K562 (cell line): ENCODE data around the gene LST1. TPM values are rescaled to one million over a fixed set of nuclear protein-coding genes. Genes with fewer than 3 reads are reported as not detected.

Experiments
- CCAR2 ChIP-seq: fragments of 200-400 bp; formaldehyde crosslinking; IDR thresholded peaks from 2 replicates; pipeline ENCODE4 v1.6.1; 2017; ENCODE audit warnings: mild to moderate bottlenecking, low read depth, low read length
- EP300 ChIP-seq: IDR thresholded peaks from 2 replicates; pipeline ENCODE4 v1.6.1; 2012; ENCODE audit warnings: low read length, improper control_type of control experiment
- FOXP1 ChIP-seq: sonication (generic); formaldehyde crosslinking; IDR thresholded peaks from 2 replicates; pipeline ENCODE4 v1.8.0; 2022; ENCODE audit warnings: mild to moderate bottlenecking, missing genetic modification reagents
- MAFF ChIP-seq: IDR thresholded peaks from 2 replicates; pipeline ENCODE4 v1.6.1; 2012; ENCODE audit warnings: low read length, improper control_type of control experiment
- MEF2A ChIP-seq: IDR thresholded peaks from 2 replicates; pipeline ENCODE4 v1.6.1; 2011; ENCODE audit warnings: low read depth, mild to moderate bottlenecking, low read length, moderate library complexity; ENCODE audit not compliant: control insufficient read depth
- NFRKB ChIP-seq: fragments of 450-650 bp; IDR thresholded peaks from 2 replicates; pipeline ENCODE4 v1.6.1; 2016; ENCODE audit warnings: low read depth
- NRF1 ChIP-seq, 2 experiments: fragments of 450-650 bp; IDR thresholded peaks in 1 of 2; conservative IDR thresholded peaks in 1 of 2; 2 replicates each; pipeline ENCODE4 v1.6.1; 2014; ENCODE audit warnings: mild to moderate bottlenecking in 2 of 2
- SMARCA4 ChIP-seq: fragments of 450-650 bp; IDR thresholded peaks from 2 replicates; pipeline ENCODE4 v1.6.1; 2016
- SP2 ChIP-seq: IDR thresholded peaks from 2 replicates; pipeline ENCODE4 v1.6.1; 2011; ENCODE audit warnings: mild to moderate bottlenecking, low read depth, low read length, moderate library complexity; ENCODE audit not compliant: poor library complexity, severe bottlenecking; ENCODE audit errors: extremely low read depth
- SRSF7 ChIP-seq: fragments of 200-400 bp; formaldehyde crosslinking; optimal IDR thresholded peaks from 2 replicates; pipeline ENCODE3; 2017; ENCODE audit warnings: mild to moderate bottlenecking, low read depth, low read length
- TCF7 ChIP-seq: sonication (generic); IDR thresholded peaks from 2 replicates; pipeline ENCODE4 v1.6.1; 2016; ENCODE audit warnings: antibody characterized with exemption, borderline replicate concordance
- ZNF133 ChIP-seq: fragments of 250-450 bp; sonication (Bioruptor Pico); IDR thresholded peaks from 2 replicates; pipeline ENCODE4 v1.4.0; 2020; ENCODE audit warnings: mild to moderate bottlenecking
- ZNF197 ChIP-seq: fragments of 200-800 bp; sonication (Bioruptor generic); IDR thresholded peaks from 2 replicates; pipeline ENCODE4 v1.6.1; 2016; ENCODE audit warnings: low read depth, missing genetic modification characterization, missing compliant biosample characterization
- ZNF436 ChIP-seq: fragments of 250-450, 450-650 bp; sonication (Bioruptor Pico); formaldehyde crosslinking; IDR thresholded peaks from 2 replicates; pipeline ENCODE4 v1.7.0; 2020; ENCODE audit warnings: mild to moderate bottlenecking
- ZNF75A ChIP-seq: fragments of 450-650 bp; formaldehyde crosslinking; IDR thresholded peaks from 2 replicates; pipeline ENCODE4 v1.4.0; 2020; ENCODE audit warnings: mild to moderate bottlenecking
- polyA plus RNA-seq, 8 experiments: library from polyadenylated mRNA; depleted of rRNA in 4 of 8; stranded (reverse) in 5 of 8; unstranded in 3 of 8; fragments of >200 nt; fragmentation: Nextera tagmentation in 2 of 8; fragmentation: Illumina TruSeq in 1 of 8; extraction: Ambion mirVana in 2 of 8; extraction: Trizol in 1 of 8; gene quantifications; 2 replicates each; pipeline versions ENCODE4 v1.2.1 to v1.2.3, GENCODE V29; 2011 to 2014; ENCODE audit warnings: inconsistent platforms in 1 of 8, missing spikeins in 1 of 8
- total RNA-seq, 7 experiments: library from RNA; depleted of rRNA in 6 of 7; stranded (reverse); fragments of >200 nt in 6 of 7; fragmentation: Illumina TruSeq in 2 of 7; extraction: Trizol in 2 of 7; gene quantifications; 2 replicates each; pipeline versions ENCODE4 v1.2.1 to v1.2.3, GENCODE V29; 2011 to 2021; ENCODE audit warnings: low replicate concordance in 1 of 7
- TF ChIP-seq, protein P1 (sequence below): fragments of 450-650 bp; IDR thresholded peaks from 2 replicates; pipeline ENCODE4 v1.6.1; 2014; ENCODE audit warnings: low read depth, mild to moderate bottlenecking, moderate library complexity, borderline replicate concordance
- TF ChIP-seq, protein P2 (sequence below): sonication (generic); formaldehyde crosslinking; IDR thresholded peaks from 2 replicates; pipeline ENCODE4 v1.8.1; 2023; ENCODE audit warnings: mild to moderate bottlenecking, missing genetic modification reagents, moderate library complexity
- TF ChIP-seq, protein P3 (sequence below): fragments of 450-650 bp; formaldehyde crosslinking; IDR thresholded peaks from 2 replicates; pipeline ENCODE4 v1.4.0; 2022; ENCODE audit warnings: mild to moderate bottlenecking, moderate library complexity
- TF ChIP-seq, protein P4 (sequence below): fragments of 150-350 bp; IDR thresholded peaks from 2 replicates; pipeline ENCODE4 v1.6.1; 2014; ENCODE audit warnings: low read depth, mild to moderate bottlenecking, low read length, borderline replicate concordance

LST1 gene
- total and polyA plus RNA-seq, 9 of the 15 experiments (the other 6 are each of a cell fraction or from before 2014, with no cell fraction given), result 0.82 to 7.8 (median 1.7) TPM

DNA sequence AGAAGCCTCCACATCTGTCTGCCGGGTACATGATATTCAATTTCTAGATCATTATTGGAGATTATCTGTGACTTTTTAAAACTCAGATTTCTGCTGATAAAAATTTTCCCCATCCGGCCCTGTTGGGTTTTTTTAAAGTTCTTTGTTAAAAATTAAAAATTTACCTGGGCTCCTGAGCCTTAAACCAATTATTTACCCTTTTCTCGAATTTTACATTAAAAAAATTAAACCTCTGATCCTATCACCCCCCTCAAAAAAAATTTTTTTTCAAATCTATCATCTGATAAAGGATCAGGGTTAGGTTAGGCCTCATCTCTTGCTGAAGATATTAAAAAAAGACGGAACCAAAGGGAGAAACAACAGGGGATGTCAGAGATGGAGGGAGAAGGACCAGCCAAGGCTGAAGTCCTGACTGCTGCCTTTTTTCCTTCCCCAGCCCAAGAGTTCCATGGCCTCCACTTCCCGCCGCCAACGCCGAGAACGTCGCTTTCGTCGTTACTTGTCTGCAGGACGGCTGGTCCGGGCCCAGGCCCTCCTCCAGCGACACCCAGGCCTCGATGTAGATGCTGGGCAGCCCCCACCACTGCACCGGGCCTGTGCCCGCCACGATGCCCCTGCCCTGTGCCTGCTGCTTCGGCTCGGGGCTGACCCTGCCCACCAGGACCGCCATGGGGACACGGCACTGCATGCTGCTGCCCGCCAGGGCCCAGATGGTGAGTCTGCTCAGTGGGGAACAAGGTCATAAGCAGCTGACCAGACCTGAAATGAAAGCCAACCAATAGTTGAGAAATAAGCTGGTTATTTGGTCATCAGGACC lies 38.1 kb upstream of the LST1 start (continued):
- TF ChIP-seq ZNF436 (CRISPR knock-in tag), result no peak
- TF ChIP-seq MAFF, result 0 out of 2 replicates have a peak, but pooled peaks have one; percentile 0
- no peak for TF ChIP-seq SRSF7
- TF ChIP-seq NRF1 (conservative IDR thresholded peaks at IDR 0.05 in 1 of 2, IDR thresholded peaks at IDR 0.05 in 1 of 2), result peak; percentile 30 to 35
- TF ChIP-seq SP2, result no peak
- no peak for TF ChIP-seq TCF7
- no peak for TF ChIP-seq MEF2A
- TF ChIP-seq, protein P1, sequence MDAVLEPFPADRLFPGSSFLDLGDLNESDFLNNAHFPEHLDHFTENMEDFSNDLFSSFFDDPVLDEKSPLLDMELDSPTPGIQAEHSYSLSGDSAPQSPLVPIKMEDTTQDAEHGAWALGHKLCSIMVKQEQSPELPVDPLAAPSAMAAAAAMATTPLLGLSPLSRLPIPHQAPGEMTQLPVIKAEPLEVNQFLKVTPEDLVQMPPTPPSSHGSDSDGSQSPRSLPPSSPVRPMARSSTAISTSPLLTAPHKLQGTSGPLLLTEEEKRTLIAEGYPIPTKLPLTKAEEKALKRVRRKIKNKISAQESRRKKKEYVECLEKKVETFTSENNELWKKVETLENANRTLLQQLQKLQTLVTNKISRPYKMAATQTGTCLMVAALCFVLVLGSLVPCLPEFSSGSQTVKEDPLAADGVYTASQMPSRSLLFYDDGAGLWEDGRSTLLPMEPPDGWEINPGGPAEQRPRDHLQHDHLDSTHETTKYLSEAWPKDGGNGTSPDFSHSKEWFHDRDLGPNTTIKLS, result peak; percentile 50; the same call in 1 of the 2 replicates
- TF ChIP-seq CCAR2, result no peak
- TF ChIP-seq, protein P2, sequence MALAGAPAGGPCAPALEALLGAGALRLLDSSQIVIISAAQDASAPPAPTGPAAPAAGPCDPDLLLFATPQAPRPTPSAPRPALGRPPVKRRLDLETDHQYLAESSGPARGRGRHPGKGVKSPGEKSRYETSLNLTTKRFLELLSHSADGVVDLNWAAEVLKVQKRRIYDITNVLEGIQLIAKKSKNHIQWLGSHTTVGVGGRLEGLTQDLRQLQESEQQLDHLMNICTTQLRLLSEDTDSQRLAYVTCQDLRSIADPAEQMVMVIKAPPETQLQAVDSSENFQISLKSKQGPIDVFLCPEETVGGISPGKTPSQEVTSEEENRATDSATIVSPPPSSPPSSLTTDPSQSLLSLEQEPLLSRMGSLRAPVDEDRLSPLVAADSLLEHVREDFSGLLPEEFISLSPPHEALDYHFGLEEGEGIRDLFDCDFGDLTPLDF (CRISPR knock-in tag), result no peak
- no peak for TF ChIP-seq ZNF75A (CRISPR knock-in tag)
- TF ChIP-seq, protein P3, sequence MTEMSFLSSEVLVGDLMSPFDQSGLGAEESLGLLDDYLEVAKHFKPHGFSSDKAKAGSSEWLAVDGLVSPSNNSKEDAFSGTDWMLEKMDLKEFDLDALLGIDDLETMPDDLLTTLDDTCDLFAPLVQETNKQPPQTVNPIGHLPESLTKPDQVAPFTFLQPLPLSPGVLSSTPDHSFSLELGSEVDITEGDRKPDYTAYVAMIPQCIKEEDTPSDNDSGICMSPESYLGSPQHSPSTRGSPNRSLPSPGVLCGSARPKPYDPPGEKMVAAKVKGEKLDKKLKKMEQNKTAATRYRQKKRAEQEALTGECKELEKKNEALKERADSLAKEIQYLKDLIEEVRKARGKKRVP (CRISPR knock-in tag), result no peak; the same call in 1 of the 2 replicates
- TF ChIP-seq ZNF197, result no peak
- TF ChIP-seq ZNF133 (CRISPR knock-in tag), result no peak
- TF ChIP-seq, protein P4, sequence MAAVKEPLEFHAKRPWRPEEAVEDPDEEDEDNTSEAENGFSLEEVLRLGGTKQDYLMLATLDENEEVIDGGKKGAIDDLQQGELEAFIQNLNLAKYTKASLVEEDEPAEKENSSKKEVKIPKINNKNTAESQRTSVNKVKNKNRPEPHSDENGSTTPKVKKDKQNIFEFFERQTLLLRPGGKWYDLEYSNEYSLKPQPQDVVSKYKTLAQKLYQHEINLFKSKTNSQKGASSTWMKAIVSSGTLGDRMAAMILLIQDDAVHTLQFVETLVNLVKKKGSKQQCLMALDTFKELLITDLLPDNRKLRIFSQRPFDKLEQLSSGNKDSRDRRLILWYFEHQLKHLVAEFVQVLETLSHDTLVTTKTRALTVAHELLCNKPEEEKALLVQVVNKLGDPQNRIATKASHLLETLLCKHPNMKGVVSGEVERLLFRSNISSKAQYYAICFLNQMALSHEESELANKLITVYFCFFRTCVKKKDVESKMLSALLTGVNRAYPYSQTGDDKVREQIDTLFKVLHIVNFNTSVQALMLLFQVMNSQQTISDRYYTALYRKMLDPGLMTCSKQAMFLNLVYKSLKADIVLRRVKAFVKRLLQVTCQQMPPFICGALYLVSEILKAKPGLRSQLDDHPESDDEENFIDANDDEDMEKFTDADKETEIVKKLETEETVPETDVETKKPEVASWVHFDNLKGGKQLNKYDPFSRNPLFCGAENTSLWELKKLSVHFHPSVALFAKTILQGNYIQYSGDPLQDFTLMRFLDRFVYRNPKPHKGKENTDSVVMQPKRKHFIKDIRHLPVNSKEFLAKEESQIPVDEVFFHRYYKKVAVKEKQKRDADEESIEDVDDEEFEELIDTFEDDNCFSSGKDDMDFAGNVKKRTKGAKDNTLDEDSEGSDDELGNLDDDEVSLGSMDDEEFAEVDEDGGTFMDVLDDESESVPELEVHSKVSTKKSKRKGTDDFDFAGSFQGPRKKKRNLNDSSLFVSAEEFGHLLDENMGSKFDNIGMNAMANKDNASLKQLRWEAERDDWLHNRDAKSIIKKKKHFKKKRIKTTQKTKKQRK, result no peak
- peak; percentile 30; the same call in 1 of the 2 replicates for TF ChIP-seq NFRKB
- TF ChIP-seq FOXP1, result 0 out of 2 replicates have a peak, but pooled peaks have one; percentile 62
- no peak; the same call in 1 of the 2 replicates for TF ChIP-seq SMARCA4
- 0 out of 2 replicates have a peak, but pooled peaks have one; percentile 9 for TF ChIP-seq EP300
